Measurements from ENCODE around the gene RBM15. TPM values are rescaled to one million over a fixed set of nuclear protein-coding genes. Genes with fewer than 3 reads are reported as not detected.

RBM15 gene
- total RNA-seq, 4 donors from 2014 or later, result 39.3 to 69.7 (median 48.0) TPM

- TF ChIP-seq POLR2A (IDR thresholded peaks at IDR 0.05) (no peak), EP300 (IDR thresholded peaks at IDR 0.05; ENCODE audit: low read depth) (no peak), POLR2AphosphoS5 (IDR thresholded peaks at IDR 0.05) (no peak)
- TF ChIP-seq, protein P1, sequence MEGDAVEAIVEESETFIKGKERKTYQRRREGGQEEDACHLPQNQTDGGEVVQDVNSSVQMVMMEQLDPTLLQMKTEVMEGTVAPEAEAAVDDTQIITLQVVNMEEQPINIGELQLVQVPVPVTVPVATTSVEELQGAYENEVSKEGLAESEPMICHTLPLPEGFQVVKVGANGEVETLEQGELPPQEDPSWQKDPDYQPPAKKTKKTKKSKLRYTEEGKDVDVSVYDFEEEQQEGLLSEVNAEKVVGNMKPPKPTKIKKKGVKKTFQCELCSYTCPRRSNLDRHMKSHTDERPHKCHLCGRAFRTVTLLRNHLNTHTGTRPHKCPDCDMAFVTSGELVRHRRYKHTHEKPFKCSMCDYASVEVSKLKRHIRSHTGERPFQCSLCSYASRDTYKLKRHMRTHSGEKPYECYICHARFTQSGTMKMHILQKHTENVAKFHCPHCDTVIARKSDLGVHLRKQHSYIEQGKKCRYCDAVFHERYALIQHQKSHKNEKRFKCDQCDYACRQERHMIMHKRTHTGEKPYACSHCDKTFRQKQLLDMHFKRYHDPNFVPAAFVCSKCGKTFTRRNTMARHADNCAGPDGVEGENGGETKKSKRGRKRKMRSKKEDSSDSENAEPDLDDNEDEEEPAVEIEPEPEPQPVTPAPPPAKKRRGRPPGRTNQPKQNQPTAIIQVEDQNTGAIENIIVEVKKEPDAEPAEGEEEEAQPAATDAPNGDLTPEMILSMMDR (IDR thresholded peaks at IDR 0.05), result no peak
- peaks cover 0 to 35% (median 8%) of the 10 kb centered on the region in 4 donors for H3K36me3 ChIP-seq
- WGBS, 2 donors (ENCODE audit: low coverage in 1 of 2), result 92% methylated on average over 1 of the region's 1 CpG
- DNase-seq, result no peak
- H3K4me1 ChIP-seq, result no peaks in the 10 kb centered on the region
- in situ Hi-C loops (cut with MboI; ENCODE audit: low pct_ligation_motif_present in 1 of 4, low pct_unique_long_range_greater_than_20kb in 1 of 4, low sequenced_read_pairs in 3 of 4) (no loop called here), intact Hi-C loops (cut with DNase I; ENCODE audit: low total_unique reads) (no loop called here)
- H3K9me3 ChIP-seq, result no peaks in the 10 kb centered on the region
- H3K27ac ChIP-seq, result no peak overlapping the region
- H3K4me3 ChIP-seq, result no peak overlapping the region
- no peaks in the 10 kb centered on the region for H3K27me3 ChIP-seq
Measured at GRCh38 chr1:110375490-110375889, 36.3 kb downstream of the RBM15 start.

DNA sequence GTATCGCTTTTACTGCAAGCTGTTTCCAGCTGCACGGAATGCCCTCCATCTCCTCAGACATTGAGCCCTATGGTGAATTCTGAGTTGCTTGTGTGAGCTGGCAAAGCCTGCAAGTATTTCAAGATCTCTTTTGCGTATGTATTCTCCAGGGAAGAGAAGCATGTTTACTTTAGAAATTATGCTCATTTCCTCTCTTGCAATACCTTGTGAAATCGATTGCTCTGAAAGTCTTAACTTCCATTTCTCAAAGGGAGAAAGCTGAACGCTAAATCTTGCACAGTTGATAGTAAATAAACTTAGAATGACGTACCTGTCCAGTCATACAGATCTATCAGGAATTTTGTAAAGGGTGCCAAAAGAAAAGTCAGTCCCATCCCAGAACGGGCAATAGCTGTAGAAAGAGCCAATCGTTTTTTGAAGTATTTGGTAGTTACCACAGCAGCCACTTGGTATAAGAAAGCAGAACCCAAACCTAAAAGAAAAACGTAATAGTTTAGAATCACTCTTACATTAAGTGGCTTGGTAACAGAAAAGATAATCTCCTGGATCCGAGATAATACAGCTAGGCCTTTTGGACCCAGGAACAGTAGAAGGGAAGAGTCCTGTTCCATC lies 41.6 kb downstream of the RBM15 start:
- 65 to 84% methylated on average over 8 to 10 of the region's 10 CpGs for WGBS, 2 donors (ENCODE audit: low coverage in 1 of 2)
- peak overlapping the region in 1 of 4 donors; percentile 25 for H3K27ac ChIP-seq
- in situ Hi-C loops (cut with MboI; ENCODE audit: low pct_ligation_motif_present in 1 of 4, low pct_unique_long_range_greater_than_20kb in 1 of 4, low sequenced_read_pairs in 3 of 4) (no loop called here), intact Hi-C loops (cut with DNase I; ENCODE audit: low total_unique reads) (no loop called here)
- no peak overlapping the region for H3K4me3 ChIP-seq
- no peaks in the 10 kb centered on the region for H3K27me3 ChIP-seq
- H3K4me1 ChIP-seq, result peaks cover 0 to 25% (median 4%) of the 10 kb centered on the region in 4 donors
- no peak for TF ChIP-seq POLR2AphosphoS5 (IDR thresholded peaks at IDR 0.05)
- TF ChIP-seq POLR2A (IDR thresholded peaks at IDR 0.05), result no peak
- no peak for TF ChIP-seq EP300 (IDR thresholded peaks at IDR 0.05; ENCODE audit: low read depth)
- TF ChIP-seq, protein P1 (IDR thresholded peaks at IDR 0.05), result no peak
- DNase-seq, result no peak
- H3K9me3 ChIP-seq, result no peaks in the 10 kb centered on the region
- peaks cover 0 to 12% (median 5%) of the 10 kb centered on the region in 4 donors for H3K36me3 ChIP-seq

- Histone ChIP-seq H3K4me1 (peaks cover 0 to 26% (median 4%) of the 10 kb centered on the region in 4 donors), H3K27ac (peak overlapping the region; percentile 24 to 72 (median 48)), H3K4me3 (no peak overlapping the region), H3K9me3 (no peaks in the 10 kb centered on the region), H3K36me3 (peaks cover 0 to 6% (median 0%) of the 10 kb centered on the region in 4 donors), H3K27me3 (no peaks in the 10 kb centered on the region)
- in situ Hi-C loops (cut with MboI; ENCODE audit: low pct_ligation_motif_present in 1 of 4, low pct_unique_long_range_greater_than_20kb in 1 of 4, low sequenced_read_pairs in 3 of 4), result no loop called here
- DNase-seq, result no peak
- 70 to 87% methylated on average over 3 to 5 of the region's 5 CpGs for WGBS, 2 donors (ENCODE audit: low coverage in 1 of 2)
- no peak for TF ChIP-seq POLR2A (IDR thresholded peaks at IDR 0.05)
- intact Hi-C loops (cut with DNase I; ENCODE audit: low total_unique reads), result no loop called here
Measured at GRCh38 chr1:110383251-110383990, 44.2 kb downstream of the RBM15 start.

- intact Hi-C loops (cut with DNase I; ENCODE audit: low total_unique reads) (no loop called here), in situ Hi-C loops (cut with MboI; ENCODE audit: low pct_ligation_motif_present in 1 of 4, low pct_unique_long_range_greater_than_20kb in 1 of 4, low sequenced_read_pairs in 3 of 4) (no loop called here)
- no peaks in the 10 kb centered on the region for H3K36me3 ChIP-seq
- peaks cover 0 to 26% (median 4%) of the 10 kb centered on the region in 4 donors for H3K4me1 ChIP-seq
- peak; percentile 16 for TF ChIP-seq POLR2A (IDR thresholded peaks at IDR 0.05)
- TF ChIP-seq EP300 (IDR thresholded peaks at IDR 0.05; ENCODE audit: low read depth), result no peak
- TF ChIP-seq, protein P1 (IDR thresholded peaks at IDR 0.05), result no peak
- TF ChIP-seq POLR2AphosphoS5 (IDR thresholded peaks at IDR 0.05), result peak in 1 of 3 donors; percentile 54
- peak overlapping the region; percentile 35 to 72 (median 58) for H3K27ac ChIP-seq
- peak overlapping the region in 1 of 4 donors; percentile 2 for H3K4me3 ChIP-seq
- peak; percentile 70 for DNase-seq
- no peaks in the 10 kb centered on the region for H3K27me3 ChIP-seq
- no peaks in the 10 kb centered on the region for H3K9me3 ChIP-seq
- 63 to 78% methylated on average over 13 to 19 of the region's 19 CpGs for WGBS, 2 donors (ENCODE audit: low coverage in 1 of 2)
Measured at GRCh38 chr1:110384581-110385321, 45.6 kb downstream of the RBM15 start.

Measured in transverse colon (tissue), 4 donors.